ENCODE data around the gene ELL2.

ELL2 gene

DNA sequence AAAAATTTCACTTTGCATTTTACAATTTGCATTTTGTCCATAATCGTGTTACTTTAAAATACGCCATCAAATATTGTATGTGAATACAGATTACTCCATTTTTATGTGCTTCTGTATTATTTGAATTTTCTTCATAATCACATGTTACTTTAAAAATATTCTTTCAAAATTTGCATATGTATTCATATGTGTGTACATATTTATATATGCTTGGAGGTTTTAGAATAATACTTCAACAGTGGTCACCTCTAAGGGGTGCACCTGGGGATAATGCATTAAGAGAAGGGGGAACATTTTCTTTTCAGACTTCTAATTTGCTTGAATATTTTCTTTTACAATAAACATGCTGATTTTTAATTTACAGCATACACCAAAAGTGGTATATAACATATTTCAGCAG is 21.9 kb upstream of the ELL2 start:
- DNase-seq (ENCODE audit: low spot score) = no peak

- DNase-seq (ENCODE audit: low spot score) = no peak
These were observed 21.4 kb upstream of the ELL2 start for GRCh38 chr5:95983080-95983479.

DNA sequence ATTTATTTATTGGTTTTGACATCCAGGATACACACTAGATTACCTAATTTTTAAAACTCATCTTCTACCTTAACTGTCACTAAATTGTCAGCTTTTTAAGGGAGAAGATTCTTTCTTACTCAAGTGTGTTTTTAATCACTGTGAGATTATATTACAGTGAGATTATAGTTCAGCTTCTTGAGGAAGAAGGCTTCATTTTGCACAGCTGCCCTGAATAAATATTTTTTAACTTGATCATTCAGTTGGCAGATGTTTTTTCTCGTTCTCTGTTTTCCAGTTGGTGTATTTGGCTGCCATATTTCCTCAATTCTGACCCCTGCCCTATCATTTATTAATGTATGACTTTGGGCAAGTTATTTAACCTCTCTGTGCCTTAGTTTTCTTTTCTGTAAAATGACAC is 15.0 kb upstream of the ELL2 start:
- DNase-seq (ENCODE audit: low spot score) = no peak

DNA sequence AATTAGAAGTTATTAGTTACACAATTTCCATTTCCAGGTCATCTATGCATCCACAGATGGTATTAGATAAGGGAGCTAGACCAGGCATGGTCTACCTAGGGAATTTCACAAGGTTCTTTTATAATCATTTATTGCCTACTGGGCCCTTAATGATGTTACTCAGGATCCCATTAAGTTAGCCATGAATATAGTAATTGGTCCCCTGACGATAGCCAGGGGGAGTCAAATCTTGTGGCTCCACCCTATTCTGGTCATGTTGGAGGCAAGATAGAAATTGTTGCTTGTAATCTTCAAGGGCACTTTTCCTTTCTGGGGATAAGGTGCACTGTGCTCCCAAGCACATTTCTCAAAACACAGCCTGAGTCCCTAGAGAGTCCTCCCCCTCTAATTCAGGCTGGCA is 14.1 kb upstream of the ELL2 start:
- DNase-seq (ENCODE audit: low spot score) = no peak

DNA sequence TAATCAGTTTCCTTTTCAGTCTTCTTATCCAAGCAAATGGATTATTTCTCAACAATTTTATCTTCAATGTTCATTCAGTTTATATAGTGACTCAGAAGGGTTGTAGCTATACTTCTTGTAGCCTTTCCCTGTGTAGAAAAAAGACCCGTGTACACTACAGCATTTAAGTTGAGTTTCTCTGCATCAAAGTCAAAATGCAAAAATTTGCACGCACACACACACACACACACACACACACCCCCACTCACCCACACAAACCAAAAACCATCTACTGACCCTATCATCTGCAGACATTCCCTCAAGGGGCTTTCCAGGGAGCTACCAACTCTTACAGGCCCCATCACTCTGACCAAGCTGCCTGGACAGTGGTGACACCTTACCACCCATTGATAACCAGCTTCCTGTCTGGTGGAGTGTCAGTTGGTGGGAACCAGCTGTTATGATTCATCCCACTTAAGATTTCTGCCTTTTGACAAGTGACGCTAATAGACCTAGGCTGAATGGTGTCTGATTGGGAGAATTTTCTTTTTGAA is 12.2 kb upstream of the ELL2 start:
- no peak for DNase-seq (ENCODE audit: low spot score)

DNA sequence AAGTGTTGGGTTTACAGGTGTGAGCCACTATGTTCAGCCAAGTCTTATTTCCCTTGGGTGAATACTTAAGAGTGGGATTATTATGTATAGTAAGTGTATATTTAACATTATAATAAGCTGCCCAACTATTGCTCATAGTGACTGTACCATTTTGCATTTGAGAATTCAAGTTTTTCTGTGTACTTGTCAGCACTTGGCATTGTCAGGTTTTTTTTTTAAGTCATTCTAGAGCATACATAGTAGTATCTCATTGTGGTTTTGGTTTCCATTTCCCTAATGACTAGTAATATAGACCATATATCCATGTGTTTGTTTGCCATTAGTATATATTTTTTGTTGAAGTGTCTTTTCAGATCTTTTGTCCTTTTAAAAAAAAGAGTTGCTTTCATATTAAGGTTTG is 10.5 kb upstream of the ELL2 start:
- DNase-seq (ENCODE audit: low spot score) = no peak

DNA sequence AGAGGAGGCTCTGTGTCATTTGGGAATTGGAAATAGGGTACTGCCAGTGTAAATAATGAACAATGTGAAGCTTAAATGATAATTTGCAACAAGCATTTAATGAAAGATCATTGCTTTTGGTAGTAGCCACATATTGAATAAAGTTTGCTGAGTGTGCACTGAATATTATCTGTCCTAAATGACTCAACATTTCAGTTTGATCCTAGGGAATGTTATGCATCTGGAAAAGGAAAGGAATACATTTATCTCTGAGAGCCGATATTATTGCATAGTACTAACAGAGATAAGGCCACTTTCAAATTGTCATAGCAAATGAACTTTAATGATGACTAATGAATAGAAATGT is 8.7 kb upstream of the ELL2 start:
- no peak for DNase-seq (ENCODE audit: low spot score)

- no peak for DNase-seq (ENCODE audit: low spot score)
These were observed 8.2 kb upstream of the ELL2 start for GRCh38 chr5:95969651-95970358.

GRCh38 chr5:95969055-95969454 is 7.4 kb upstream of the ELL2 start:
- no peak for DNase-seq (ENCODE audit: low spot score)

- DNase-seq (ENCODE audit: low spot score) = no peak
These were observed 5.6 kb upstream of the ELL2 start for GRCh38 chr5:95967236-95967635.

DNA sequence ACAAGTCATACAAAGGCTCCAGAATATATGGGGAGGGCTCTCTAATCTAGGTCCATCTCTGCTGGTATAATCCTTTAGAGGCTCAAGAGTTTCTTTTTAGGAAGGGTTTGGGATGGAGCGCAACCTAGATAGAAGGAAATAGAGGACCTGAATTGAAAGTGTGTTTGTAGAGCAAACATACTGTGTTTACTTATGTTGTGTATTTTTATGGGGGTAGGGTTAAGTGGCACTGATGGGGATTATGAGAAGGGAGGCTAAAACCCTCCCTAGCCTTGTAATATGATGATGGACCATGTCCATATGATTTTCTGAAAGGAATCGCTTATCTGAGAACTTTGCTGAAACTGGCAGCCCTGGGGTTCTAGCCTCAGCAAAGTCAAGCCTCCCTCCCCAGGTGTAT is 4.4 kb upstream of the ELL2 start:
- no peak for DNase-seq (ENCODE audit: low spot score)

- DNase-seq (ENCODE audit: low spot score) = no peak
These were observed 2.2 kb upstream of the ELL2 start for GRCh38 chr5:95963650-95964410.

GRCh38 chr5:95962785-95963184 is 1.1 kb upstream of the ELL2 start:
- DNase-seq (ENCODE audit: low spot score) = no peak

DNA sequence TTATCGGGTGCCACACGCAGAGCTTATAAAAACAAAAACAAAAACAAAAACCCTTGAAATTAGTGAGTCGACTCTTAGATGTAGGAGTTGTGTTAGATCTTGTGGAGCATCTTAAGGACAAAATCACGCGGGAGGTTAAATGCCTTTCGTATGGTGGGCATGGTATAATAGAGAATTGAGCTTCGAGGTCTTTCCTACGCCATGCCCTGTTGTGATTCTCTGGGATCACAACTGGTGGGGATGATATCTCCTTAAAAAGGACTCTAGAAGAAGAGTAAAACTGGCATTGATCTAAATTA is 773 bp upstream of the ELL2 start:
- DNase-seq (ENCODE audit: low spot score) = no peak

DNA sequence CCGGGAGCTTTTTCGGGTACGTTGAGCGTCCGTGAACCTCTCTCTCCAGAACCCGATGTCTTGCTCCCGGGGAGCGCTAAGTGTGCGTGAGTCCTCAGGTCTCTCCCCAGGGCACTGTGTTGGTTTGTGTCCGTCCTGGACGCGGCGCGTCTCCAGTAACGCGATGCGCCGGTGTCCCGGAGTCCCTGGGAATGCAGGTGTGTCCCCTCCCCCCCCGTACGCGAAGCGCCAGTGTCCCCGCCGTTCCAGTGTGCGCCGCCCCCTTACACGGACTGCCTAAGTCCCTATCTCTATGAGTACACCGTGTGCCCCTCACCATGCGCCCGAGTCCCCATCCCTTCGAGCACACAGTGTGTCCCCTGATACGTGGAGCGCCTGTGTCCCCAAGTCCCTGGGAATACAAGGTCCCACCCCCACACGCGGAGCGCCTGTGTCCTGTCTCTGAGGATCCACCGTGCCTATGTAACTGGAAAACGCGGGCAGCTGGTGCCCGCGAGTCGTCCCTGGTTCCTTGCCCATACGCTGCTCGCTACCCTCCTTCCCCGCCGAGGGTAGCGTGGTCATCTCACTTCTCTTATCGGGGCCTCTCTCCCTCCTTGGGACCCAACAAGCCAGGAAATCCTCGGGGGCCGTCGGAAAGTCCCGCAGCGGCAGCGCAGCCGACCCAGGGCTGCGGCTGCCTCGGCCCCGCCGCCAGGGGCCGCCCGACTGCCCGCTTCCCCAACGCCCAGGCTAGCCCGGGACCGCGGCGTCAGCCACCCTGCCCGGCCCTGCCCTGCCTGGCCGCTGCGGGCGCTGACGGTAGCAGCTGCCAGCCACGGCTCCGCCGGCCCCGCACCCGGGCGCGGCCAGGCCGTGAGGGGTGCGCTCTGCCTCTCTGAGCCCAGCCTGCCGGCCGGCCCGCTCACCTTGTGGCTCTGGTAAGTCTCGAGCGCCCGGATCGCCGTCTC is 709 bp downstream of the ELL2 start:
- DNase-seq (ENCODE audit: low spot score) = peak; percentile 63

DNA sequence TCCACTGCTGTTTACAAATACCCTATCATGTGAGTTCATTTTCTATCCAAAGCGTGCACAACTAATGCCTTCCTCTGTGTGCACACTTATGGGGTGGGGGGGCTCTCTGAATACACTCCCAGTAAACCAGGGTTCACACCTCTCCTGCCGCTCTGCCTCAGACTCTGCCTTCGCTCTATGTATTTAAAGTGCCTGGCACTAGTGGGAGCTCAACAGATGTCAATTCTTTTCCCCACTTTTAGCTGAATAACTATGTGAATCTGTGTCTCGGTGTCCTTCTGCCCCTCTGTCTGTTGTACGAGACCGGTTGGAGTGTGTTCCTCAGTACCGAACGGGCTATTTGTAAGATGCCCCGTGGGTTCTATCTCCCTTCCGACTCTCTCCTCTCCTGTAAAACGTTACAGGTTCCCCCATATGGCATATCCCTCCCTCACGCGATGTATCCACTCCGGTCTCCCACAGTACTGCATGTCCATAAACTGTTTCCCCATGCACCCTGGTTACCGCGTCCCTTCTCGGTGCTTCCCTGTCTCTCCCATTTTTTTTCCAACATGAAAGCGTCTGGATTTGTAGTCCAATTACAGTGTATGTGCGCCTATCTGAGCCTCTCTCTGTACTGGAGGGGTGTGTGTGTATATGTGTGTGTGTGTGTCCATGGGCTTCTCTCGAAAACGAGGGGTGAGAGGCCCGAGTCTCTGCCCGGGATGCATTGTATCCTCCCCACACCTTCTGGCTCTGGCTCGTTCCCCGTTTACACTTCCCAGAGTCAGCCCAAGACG is 1.6 kb downstream of the ELL2 start:
- no peak for DNase-seq (ENCODE audit: low spot score)

- DNase-seq (ENCODE audit: low spot score) = no peak
These were observed 2.4 kb downstream of the ELL2 start for GRCh38 chr5:95959051-95959887.

DNA sequence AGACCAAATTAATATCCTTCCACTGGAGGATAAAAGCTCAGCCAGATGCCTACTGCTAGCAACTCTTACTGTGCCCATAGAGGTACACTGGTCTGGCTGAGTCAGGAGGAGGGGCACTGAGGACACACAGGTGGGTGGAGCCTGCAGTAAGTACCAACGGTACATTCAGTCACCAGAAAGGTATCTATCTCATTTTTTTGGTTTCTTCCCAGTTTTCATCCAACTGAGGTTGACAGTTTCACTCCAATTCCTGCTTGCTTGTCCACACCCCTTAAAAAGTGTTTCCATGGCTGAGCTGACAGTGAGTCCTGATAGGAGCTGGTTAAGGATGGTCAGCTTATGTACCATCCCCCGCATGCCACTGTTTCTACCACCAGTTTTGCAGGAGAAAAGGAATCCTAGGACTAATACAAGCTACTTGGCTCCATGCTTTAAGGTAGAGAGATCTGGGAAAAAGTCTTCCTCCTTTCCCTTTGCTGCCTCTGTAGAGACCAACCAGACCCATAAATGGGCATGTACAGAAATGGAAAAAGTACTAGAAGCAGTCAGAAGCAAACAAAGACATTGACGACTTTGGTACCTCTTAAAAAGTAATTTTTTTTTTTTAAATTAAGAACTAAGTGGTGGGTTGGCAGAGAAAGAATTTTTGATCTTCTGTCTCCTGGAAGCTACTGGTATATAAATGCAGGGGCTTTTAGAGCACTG is 3.2 kb downstream of the ELL2 start:
- DNase-seq (ENCODE audit: low spot score) = no peak

DNA sequence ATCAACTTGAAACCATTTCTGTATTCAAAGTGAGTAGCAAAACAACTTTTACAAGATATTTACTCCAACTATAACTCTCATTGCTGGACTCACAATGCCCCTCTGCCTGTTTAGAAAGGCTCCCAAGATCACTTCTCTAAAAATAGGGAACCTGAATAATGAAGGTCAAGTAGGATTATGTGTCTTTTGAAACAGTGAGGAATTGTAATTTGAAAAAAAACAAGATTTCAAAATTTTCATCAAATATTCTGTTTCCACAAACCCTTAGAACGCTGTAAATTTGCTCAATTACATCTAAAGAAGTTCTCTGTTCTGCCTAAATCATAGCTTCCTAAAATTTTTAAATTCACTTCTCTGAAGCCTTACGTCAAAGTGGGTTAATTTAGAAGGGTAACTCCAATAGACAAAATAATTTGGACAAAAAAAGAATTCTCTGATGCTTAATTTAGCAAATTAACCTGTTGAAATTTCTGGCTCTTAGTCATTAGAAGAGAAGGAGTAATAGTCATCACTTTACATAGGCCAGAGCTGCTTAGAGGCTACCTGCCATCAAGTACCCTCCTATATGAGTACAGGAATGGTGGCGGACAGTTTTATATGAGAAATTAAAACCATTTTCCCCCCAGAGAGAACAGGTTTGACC is 4.0 kb downstream of the ELL2 start:
- DNase-seq (ENCODE audit: low spot score) = no peak

Measured in SK-N-DZ (cell line).